Measurements from ENCODE around the gene GPR132. TPM values are rescaled to one million over a fixed set of nuclear protein-coding genes. Genes with fewer than 3 reads are reported as not detected.

The GPR132 gene
- total and polyA plus RNA-seq, 9 of the 15 experiments (the other 6 are each of a cell fraction or from before 2014, with no cell fraction given) = 0.01 to 1.1 (median 0.25) TPM; not detected in 1

- TF ChIP-seq, protein P1, sequence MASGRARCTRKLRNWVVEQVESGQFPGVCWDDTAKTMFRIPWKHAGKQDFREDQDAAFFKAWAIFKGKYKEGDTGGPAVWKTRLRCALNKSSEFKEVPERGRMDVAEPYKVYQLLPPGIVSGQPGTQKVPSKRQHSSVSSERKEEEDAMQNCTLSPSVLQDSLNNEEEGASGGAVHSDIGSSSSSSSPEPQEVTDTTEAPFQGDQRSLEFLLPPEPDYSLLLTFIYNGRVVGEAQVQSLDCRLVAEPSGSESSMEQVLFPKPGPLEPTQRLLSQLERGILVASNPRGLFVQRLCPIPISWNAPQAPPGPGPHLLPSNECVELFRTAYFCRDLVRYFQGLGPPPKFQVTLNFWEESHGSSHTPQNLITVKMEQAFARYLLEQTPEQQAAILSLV (tag; IDR thresholded peaks at IDR 0.05) = no peak
- TF ChIP-seq ARHGAP35 (IDR thresholded peaks at IDR 0.05; ENCODE audit: partially characterized antibody) (no peak), GTF2E2 (tag; IDR thresholded peaks at IDR 0.05) (no peak), NR2C1 (IDR thresholded peaks at IDR 0.05) (no peak), NR2C1 (tag; IDR thresholded peaks at IDR 0.05) (no peak), POLR2AphosphoS5 (IDR thresholded peaks at IDR 0.05; ENCODE audit: control insufficient read depth, insufficient read depth, low read depth, low read length) (no peak), ZNF224 (CRISPR knock-in tag; IDR thresholded peaks at IDR 0.05) (no peak), HMG20A (CRISPR knock-in tag; conservative IDR thresholded peaks at IDR 0.05) (no peak), PATZ1 (CRISPR knock-in tag; IDR thresholded peaks at IDR 0.05; ENCODE audit: borderline replicate concordance) (no peak)
Measured at GRCh38 chr14:105088812-105089745, 23.8 kb upstream of the GPR132 start (continued).

All from K562 (cell line).